ENCODE data around the gene PXDN. TPM values are rescaled to one million over a fixed set of nuclear protein-coding genes. Genes with fewer than 3 reads are reported as not detected.

The PXDN gene
- total and polyA plus RNA-seq, 9 of the 15 experiments (the other 6 are each of a cell fraction or from before 2014, with no cell fraction given), result 0.49 TPM; not detected in 8

GRCh38 chr2:1766851-1767811 lies 22.8 kb upstream of the PXDN start (continued):
- TF ChIP-seq STAT5B (CRISPR knock-in tag; IDR thresholded peaks at IDR 0.05), result no peak
- TF ChIP-seq LEF1 (IDR thresholded peaks at IDR 0.05), result no peak
- no peak for TF ChIP-seq SUPT5H (IDR thresholded peaks at IDR 0.05)
- TF ChIP-seq, protein P1, sequence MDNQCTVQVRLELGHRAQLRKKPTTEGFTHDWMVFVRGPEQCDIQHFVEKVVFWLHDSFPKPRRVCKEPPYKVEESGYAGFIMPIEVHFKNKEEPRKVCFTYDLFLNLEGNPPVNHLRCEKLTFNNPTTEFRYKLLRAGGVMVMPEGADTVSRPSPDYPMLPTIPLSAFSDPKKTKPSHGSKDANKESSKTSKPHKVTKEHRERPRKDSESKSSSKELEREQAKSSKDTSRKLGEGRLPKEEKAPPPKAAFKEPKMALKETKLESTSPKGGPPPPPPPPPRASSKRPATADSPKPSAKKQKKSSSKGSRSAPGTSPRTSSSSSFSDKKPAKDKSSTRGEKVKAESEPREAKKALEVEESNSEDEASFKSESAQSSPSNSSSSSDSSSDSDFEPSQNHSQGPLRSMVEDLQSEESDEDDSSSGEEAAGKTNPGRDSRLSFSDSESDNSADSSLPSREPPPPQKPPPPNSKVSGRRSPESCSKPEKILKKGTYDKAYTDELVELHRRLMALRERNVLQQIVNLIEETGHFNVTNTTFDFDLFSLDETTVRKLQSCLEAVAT (IDR thresholded peaks at IDR 0.05), result no peak
- TF ChIP-seq ATF7 (IDR thresholded peaks at IDR 0.05), result no peak
- no peak for TF ChIP-seq CBX2 (IDR thresholded peaks at IDR 0.05; ENCODE audit: insufficient read depth, low read length, poor library complexity, severe bottlenecking)
- TF ChIP-seq ZC3H11A (IDR thresholded peaks at IDR 0.05; ENCODE audit: low read depth, low read length), result no peak
- TF ChIP-seq SIN3B (IDR thresholded peaks at IDR 0.05; ENCODE audit: low read depth), result no peak
- TF ChIP-seq VEZF1 (CRISPR knock-in tag; IDR thresholded peaks at IDR 0.05), result no peak
- no peak for TF ChIP-seq ZNF280A (IDR thresholded peaks at IDR 0.05; ENCODE audit: low read depth, partially characterized antibody)
- TF ChIP-seq CREBBP (IDR thresholded peaks at IDR 0.05; ENCODE audit: low read depth, low read length), result no peak
- no peak for TF ChIP-seq SIX5 (IDR thresholded peaks at IDR 0.05; ENCODE audit: borderline replicate concordance in 1 of 2, insufficient read depth in 1 of 2, low read depth in 1 of 2, low read length in 2 of 2)
- TF ChIP-seq HMG20B (CRISPR knock-in tag; IDR thresholded peaks at IDR 0.05), result no peak
- TF ChIP-seq, protein P2, sequence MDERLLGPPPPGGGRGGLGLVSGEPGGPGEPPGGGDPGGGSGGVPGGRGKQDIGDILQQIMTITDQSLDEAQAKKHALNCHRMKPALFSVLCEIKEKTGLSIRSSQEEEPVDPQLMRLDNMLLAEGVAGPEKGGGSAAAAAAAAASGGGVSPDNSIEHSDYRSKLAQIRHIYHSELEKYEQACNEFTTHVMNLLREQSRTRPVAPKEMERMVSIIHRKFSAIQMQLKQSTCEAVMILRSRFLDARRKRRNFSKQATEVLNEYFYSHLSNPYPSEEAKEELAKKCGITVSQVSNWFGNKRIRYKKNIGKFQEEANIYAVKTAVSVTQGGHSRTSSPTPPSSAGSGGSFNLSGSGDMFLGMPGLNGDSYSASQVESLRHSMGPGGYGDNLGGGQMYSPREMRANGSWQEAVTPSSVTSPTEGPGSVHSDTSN (CRISPR knock-in tag; IDR thresholded peaks at IDR 0.05; ENCODE audit: low read depth), result no peak
- TF ChIP-seq, protein P2 (tag; conservative IDR thresholded peaks at IDR 0.05; ENCODE audit: low read depth), result no peak
- TF ChIP-seq FOXM1 (IDR thresholded peaks at IDR 0.05; ENCODE audit: low read depth), result no peak
- no peak for TF ChIP-seq FOXM1 (CRISPR knock-in tag; IDR thresholded peaks at IDR 0.05; ENCODE audit: low read depth)

Measured in K562 (cell line).